Neural cell (in vitro differentiated cells): ENCODE measurements around the gene PTPRT. TPM values are rescaled to one million over a fixed set of nuclear protein-coding genes. Genes with fewer than 3 reads are reported as not detected.
A peak's percentile ranks its signal among the peaks of the same experiment; 100 is the strongest.

Source experiments
- H2AFZ ChIP-seq: fragments of 200-600, 300-800 bp; sonication (generic), shearing (Covaris generic); 2 replicates; pipeline ENCODE4 v1.6.0; 2014; ENCODE audit warnings: low read depth, mild to moderate bottlenecking, antibody characterized with exemption, low read length, moderate library complexity
- H3F3A ChIP-seq: fragments of 200-600 bp; shearing (Covaris generic); 2 replicates; pipeline ENCODE4 v1.6.1; 2016; ENCODE audit warnings: mild to moderate bottlenecking, moderate library complexity, mixed read lengths, antibody characterized with exemption, low read length; ENCODE audit not compliant: insufficient read depth, poor library complexity, severe bottlenecking
- H3K27ac ChIP-seq: fragments of 200-600, 300-800 bp; sonication (generic), shearing (Covaris generic); 2 replicates; pipeline ENCODE4 v1.5.1; 2014; ENCODE audit warnings: mild to moderate bottlenecking, low read length, moderate library complexity
- H3K27me3 ChIP-seq: fragments of 300-800, 200-600 bp; sonication (generic), shearing (Covaris generic); 2 replicates; pipeline ENCODE4 v1.6.0; 2014; ENCODE audit warnings: mild to moderate bottlenecking, low read depth, low read length, moderate library complexity; ENCODE audit not compliant: insufficient read depth
- H3K36me3 ChIP-seq: fragments of 300-800, 200-600 bp; sonication (generic), shearing (Covaris generic); 2 replicates; pipeline ENCODE4 v1.5.1; 2014; ENCODE audit warnings: mild to moderate bottlenecking, antibody characterized with exemption, low read length, moderate library complexity; ENCODE audit not compliant: insufficient read depth
- H3K4me2 ChIP-seq: fragments of 300-800, 200-600 bp; sonication (generic), shearing (Covaris generic); 2 replicates; pipeline ENCODE4 v1.6.0; 2014; ENCODE audit warnings: mild to moderate bottlenecking, low read length
- H3K4me3 ChIP-seq: fragments of 300-800, 200-600 bp; sonication (generic), shearing (Covaris generic); 2 replicates; pipeline ENCODE4 v1.5.1; 2014; ENCODE audit warnings: mild to moderate bottlenecking, low read length, moderate library complexity
- H3K79me2 ChIP-seq: fragments of 200-600 bp; shearing (Covaris generic); replicated peaks from 2 replicates; pipeline ENCODE4 v1.6.0; 2014; ENCODE audit warnings: mild to moderate bottlenecking, low read length, moderate library complexity; ENCODE audit not compliant: insufficient read depth
- H3K9ac ChIP-seq: fragments of 300-800, 200-600 bp; sonication (generic), shearing (Covaris generic); 2 replicates; pipeline ENCODE4 v1.6.1; 2016; ENCODE audit warnings: mild to moderate bottlenecking, low read length, mixed read lengths
- H3K9me2 ChIP-seq: fragments of 200-600 bp; shearing (Covaris generic); 2 replicates; pipeline ENCODE4 v1.6.1; 2016; ENCODE audit warnings: mild to moderate bottlenecking, low read length, mixed read lengths; ENCODE audit not compliant: insufficient read depth
- H3K9me3 ChIP-seq: fragments of 200-600, 300-800 bp; sonication (generic), shearing (Covaris generic); 2 replicates; pipeline ENCODE4 v1.6.1; 2016; ENCODE audit warnings: mild to moderate bottlenecking, mixed run types, low read length, moderate library complexity, mixed read lengths
- H4K20me1 ChIP-seq: fragments of 200-600 bp; shearing (Covaris generic); 2 replicates; pipeline ENCODE4 v1.6.1; 2016; ENCODE audit warnings: mild to moderate bottlenecking, mixed run types; ENCODE audit not compliant: insufficient read depth
- CTCF ChIP-seq: fragments of 450-650 bp; IDR thresholded peaks from 2 replicates; pipeline ENCODE4 v1.5.1; 2014; ENCODE audit warnings: antibody characterized with exemption, mild to moderate bottlenecking, moderate library complexity; ENCODE audit not compliant: poor library complexity, severe bottlenecking
- EP300 ChIP-seq: fragments of 450-650 bp; conservative IDR thresholded peaks from 2 replicates; pipeline ENCODE4 v1.6.1; 2014; ENCODE audit warnings: antibody characterized with exemption, mild to moderate bottlenecking, moderate library complexity; ENCODE audit not compliant: poor library complexity, severe bottlenecking
- EZH2 ChIP-seq: fragments of 200-600, 300-800 bp; shearing (Covaris generic), sonication (generic); IDR thresholded peaks from 2 replicates; pipeline ENCODE4 v1.6.1; 2014; ENCODE audit warnings: antibody characterized with exemption, low read length, borderline replicate concordance, mild to moderate bottlenecking; ENCODE audit not compliant: insufficient read depth, poor library complexity, severe bottlenecking
- MXI1 ChIP-seq: fragments of 450-650 bp; conservative IDR thresholded peaks from 2 replicates; pipeline ENCODE4 v1.6.1; 2014; ENCODE audit warnings: antibody characterized with exemption, mild to moderate bottlenecking; ENCODE audit not compliant: poor library complexity, severe bottlenecking
- POLR2AphosphoS5 ChIP-seq: IDR thresholded peaks from 2 replicates; pipeline ENCODE4 v1.6.1; 2012
- RAD21 ChIP-seq: fragments of 450-650 bp; conservative IDR thresholded peaks from 2 replicates; pipeline ENCODE4 v1.6.1; 2014; ENCODE audit warnings: antibody characterized with exemption, mild to moderate bottlenecking, moderate library complexity
- REST ChIP-seq: IDR thresholded peaks from 2 replicates; pipeline ENCODE4 v1.6.1; 2012; ENCODE audit warnings: borderline replicate concordance
- SMC3 ChIP-seq: fragments of 450-650 bp; conservative IDR thresholded peaks from 2 replicates; pipeline ENCODE4 v1.6.1; 2014; ENCODE audit warnings: antibody characterized with exemption, mild to moderate bottlenecking, moderate library complexity; ENCODE audit not compliant: poor library complexity
- polyA plus RNA-seq: library from polyadenylated mRNA; depleted of rRNA; stranded (reverse); fragments of >200 nt; gene quantifications from 2 replicates; pipeline ENCODE4 v1.2.3, GENCODE V29; 2014

PTPRT gene
- polyA plus RNA-seq, 1 donor from 2014 or later, result 9.2 TPM

GRCh38 chr20:42191140-42191860, 998.4 kb downstream of the PTPRT start:
- Histone ChIP-seq H3K9ac (no peak overlapping the region), H3K4me2 (no peak overlapping the region), H3K36me3 (no peaks in the 10 kb centered on the region), H3K27ac (no peak overlapping the region), H3F3A (no peaks in the 10 kb centered on the region), H3K9me3 (no peaks in the 10 kb centered on the region), H3K9me2 (no peaks in the 10 kb centered on the region), H3K79me2 (no peaks in the 10 kb centered on the region), H3K4me3 (no peak overlapping the region), H2AFZ (no peak overlapping the region), H3K27me3 (no peaks in the 10 kb centered on the region), H4K20me1 (no peaks in the 10 kb centered on the region)
- no peak for TF ChIP-seq MXI1
- peak; percentile 57 for TF ChIP-seq RAD21
- TF ChIP-seq CTCF, result peak; percentile 42
- peak; percentile 55 for TF ChIP-seq SMC3
- TF ChIP-seq EP300, result no peak

DNA sequence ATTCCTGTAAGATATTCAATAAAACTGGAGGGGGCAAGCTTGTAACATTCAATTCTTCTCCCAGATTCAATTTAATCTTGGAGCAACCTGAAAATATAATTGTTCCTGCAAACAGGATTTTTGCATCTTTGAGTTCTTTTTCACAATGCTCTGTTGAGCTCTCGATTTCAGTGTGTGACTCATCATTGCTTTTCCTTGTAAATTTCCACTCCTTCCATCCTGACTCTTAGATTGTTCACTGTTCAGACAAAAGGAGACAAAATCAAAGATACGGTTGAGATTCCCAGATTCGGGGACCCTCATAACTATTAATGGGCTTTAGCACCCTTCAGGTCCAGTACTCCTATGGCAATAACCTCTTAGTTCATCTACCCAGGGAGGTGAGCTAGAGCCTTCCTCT, 999.6 kb downstream of the PTPRT start:
- H3K9me3 ChIP-seq, result no peaks in the 10 kb centered on the region
- H3K27ac ChIP-seq, result no peak overlapping the region
- no peaks in the 10 kb centered on the region for H3F3A ChIP-seq
- no peak overlapping the region for H3K4me3 ChIP-seq
- TF ChIP-seq CTCF (no peak), EZH2 (no peak), REST (no peak), EP300 (no peak), POLR2AphosphoS5 (no peak)
- no peak overlapping the region for H2AFZ ChIP-seq
- H3K4me2 ChIP-seq, result no peak overlapping the region
- no peaks in the 10 kb centered on the region for H4K20me1 ChIP-seq
- H3K9me2 ChIP-seq, result no peaks in the 10 kb centered on the region
- H3K79me2 ChIP-seq, result no peaks in the 10 kb centered on the region
- no peaks in the 10 kb centered on the region for H3K36me3 ChIP-seq
- H3K9ac ChIP-seq, result no peak overlapping the region
- H3K27me3 ChIP-seq, result no peaks in the 10 kb centered on the region
